Ishikawa (cell line): ENCODE data around the gene VSIG8.

ENCODE experiments used
- CEBPB ChIP-seq: IDR thresholded peaks from 2 replicates; pipeline ENCODE4 v1.6.1; 2012
- CREB1 ChIP-seq: IDR thresholded peaks from 2 replicates; pipeline ENCODE4 v1.6.1; 2012; ENCODE audit warnings: low read depth
- EGR1 ChIP-seq: IDR thresholded peaks from 2 replicates; pipeline ENCODE4 v1.6.1; 2012
- EP300 ChIP-seq: IDR thresholded peaks from 2 replicates; pipeline ENCODE4 v1.6.1; 2012; ENCODE audit warnings: borderline replicate concordance
- FOXM1 ChIP-seq: IDR thresholded peaks from 2 replicates; pipeline ENCODE4 v1.6.1; 2012; ENCODE audit warnings: low read depth, borderline replicate concordance
- NFIC ChIP-seq: IDR thresholded peaks from 2 replicates; pipeline ENCODE4 v1.6.1; 2012
- RAD21 ChIP-seq: IDR thresholded peaks from 2 replicates; pipeline ENCODE4 v1.6.1; 2012; ENCODE audit warnings: low read depth
- TAF1 ChIP-seq: IDR thresholded peaks from 2 replicates; pipeline ENCODE4 v1.6.1; 2012; ENCODE audit warnings: low read depth, mild to moderate bottlenecking
- TCF12 ChIP-seq: IDR thresholded peaks from 2 replicates; pipeline ENCODE4 v1.6.1; 2012; ENCODE audit warnings: low read depth
- TEAD4 ChIP-seq: IDR thresholded peaks from 2 replicates; pipeline ENCODE4 v1.6.1; 2012
- YY1 ChIP-seq: IDR thresholded peaks from 2 replicates; pipeline ENCODE4 v1.6.1; 2012; ENCODE audit warnings: low read depth
- ZBTB7A ChIP-seq: IDR thresholded peaks from 2 replicates; pipeline ENCODE4 v1.6.1; 2012; ENCODE audit warnings: low read depth
- TF ChIP-seq, protein P1 (sequence below): IDR thresholded peaks from 2 replicates; pipeline ENCODE4 v1.6.1; 2012; ENCODE audit warnings: low read depth, mild to moderate bottlenecking
- TF ChIP-seq, protein P2 (sequence below): IDR thresholded peaks from 2 replicates; pipeline ENCODE4 v1.6.1; 2012
- TF ChIP-seq, protein P3 (sequence below): IDR thresholded peaks from 2 replicates; pipeline ENCODE4 v1.6.1; 2012

Gene VSIG8, protein sequence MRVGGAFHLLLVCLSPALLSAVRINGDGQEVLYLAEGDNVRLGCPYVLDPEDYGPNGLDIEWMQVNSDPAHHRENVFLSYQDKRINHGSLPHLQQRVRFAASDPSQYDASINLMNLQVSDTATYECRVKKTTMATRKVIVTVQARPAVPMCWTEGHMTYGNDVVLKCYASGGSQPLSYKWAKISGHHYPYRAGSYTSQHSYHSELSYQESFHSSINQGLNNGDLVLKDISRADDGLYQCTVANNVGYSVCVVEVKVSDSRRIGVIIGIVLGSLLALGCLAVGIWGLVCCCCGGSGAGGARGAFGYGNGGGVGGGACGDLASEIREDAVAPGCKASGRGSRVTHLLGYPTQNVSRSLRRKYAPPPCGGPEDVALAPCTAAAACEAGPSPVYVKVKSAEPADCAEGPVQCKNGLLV

DNA sequence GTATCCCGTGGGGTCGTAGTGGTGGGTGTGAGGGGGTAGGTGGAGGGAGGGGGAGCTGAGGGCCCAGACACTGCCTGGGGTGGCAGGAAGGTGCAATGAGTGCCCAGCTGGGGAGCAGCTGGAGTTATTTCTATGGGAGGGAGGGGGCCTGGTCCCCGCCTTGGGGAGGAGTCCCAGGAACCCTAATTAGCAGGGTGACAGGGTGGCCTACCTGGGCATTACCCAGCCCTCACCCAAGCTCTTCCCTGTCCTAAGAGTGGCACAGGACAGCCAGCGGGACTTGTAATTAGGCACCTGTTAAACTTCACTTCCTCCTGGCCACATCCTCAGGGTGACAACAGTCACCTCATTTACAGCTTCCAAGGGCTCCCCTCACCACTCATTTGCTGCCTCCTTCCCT is at the start of gene VSIG8:
Gene VSIG8 (minus strand): TSS at position 101 of the 400 bp plus-strand sequence. CDS start 136 bp downstream, outside the sequence.
- TF ChIP-seq, protein P1, sequence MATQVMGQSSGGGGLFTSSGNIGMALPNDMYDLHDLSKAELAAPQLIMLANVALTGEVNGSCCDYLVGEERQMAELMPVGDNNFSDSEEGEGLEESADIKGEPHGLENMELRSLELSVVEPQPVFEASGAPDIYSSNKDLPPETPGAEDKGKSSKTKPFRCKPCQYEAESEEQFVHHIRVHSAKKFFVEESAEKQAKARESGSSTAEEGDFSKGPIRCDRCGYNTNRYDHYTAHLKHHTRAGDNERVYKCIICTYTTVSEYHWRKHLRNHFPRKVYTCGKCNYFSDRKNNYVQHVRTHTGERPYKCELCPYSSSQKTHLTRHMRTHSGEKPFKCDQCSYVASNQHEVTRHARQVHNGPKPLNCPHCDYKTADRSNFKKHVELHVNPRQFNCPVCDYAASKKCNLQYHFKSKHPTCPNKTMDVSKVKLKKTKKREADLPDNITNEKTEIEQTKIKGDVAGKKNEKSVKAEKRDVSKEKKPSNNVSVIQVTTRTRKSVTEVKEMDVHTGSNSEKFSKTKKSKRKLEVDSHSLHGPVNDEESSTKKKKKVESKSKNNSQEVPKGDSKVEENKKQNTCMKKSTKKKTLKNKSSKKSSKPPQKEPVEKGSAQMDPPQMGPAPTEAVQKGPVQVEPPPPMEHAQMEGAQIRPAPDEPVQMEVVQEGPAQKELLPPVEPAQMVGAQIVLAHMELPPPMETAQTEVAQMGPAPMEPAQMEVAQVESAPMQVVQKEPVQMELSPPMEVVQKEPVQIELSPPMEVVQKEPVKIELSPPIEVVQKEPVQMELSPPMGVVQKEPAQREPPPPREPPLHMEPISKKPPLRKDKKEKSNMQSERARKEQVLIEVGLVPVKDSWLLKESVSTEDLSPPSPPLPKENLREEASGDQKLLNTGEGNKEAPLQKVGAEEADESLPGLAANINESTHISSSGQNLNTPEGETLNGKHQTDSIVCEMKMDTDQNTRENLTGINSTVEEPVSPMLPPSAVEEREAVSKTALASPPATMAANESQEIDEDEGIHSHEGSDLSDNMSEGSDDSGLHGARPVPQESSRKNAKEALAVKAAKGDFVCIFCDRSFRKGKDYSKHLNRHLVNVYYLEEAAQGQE = no peak
- TF ChIP-seq TEAD4 = no peak
- no peak for TF ChIP-seq TCF12
- TF ChIP-seq FOXM1 = no peak
- TF ChIP-seq TAF1 = no peak

DNA sequence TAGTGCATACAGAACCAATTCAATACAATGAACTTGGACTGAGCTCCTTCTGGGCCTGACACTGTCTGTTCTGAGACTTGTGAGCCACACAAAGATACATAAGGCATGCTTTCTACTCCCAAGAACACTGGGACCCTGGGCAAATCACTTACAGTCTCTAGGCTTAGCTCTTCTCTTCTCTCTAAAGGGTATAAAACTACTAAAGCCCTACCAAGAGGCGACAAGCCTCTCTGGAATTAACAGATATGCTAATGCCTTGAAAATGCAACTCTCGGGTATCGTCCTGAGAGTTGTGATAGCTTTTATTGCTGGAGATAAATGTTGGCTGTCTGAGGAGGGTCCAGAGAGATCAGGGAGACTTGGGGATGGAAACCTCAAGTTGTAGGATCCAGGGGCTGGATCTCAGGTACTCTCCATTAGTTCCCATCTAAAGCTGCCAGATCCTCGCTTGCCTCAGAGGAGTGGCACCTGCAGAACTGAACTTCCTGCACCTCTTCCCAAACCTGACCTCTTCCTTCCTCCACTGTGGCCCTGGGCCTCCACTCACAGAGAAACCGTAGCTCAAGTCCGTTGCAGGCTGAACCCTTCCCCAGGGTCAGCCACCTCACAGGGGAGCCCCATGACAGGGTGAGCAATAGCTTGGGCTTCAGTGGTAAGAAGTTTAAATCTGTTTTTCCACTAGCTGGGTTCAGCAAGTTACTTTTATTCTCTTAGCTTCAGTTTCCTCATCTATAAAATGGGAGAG is 49.0 kb upstream of the VSIG8 start:
- no peak for TF ChIP-seq TCF12

DNA sequence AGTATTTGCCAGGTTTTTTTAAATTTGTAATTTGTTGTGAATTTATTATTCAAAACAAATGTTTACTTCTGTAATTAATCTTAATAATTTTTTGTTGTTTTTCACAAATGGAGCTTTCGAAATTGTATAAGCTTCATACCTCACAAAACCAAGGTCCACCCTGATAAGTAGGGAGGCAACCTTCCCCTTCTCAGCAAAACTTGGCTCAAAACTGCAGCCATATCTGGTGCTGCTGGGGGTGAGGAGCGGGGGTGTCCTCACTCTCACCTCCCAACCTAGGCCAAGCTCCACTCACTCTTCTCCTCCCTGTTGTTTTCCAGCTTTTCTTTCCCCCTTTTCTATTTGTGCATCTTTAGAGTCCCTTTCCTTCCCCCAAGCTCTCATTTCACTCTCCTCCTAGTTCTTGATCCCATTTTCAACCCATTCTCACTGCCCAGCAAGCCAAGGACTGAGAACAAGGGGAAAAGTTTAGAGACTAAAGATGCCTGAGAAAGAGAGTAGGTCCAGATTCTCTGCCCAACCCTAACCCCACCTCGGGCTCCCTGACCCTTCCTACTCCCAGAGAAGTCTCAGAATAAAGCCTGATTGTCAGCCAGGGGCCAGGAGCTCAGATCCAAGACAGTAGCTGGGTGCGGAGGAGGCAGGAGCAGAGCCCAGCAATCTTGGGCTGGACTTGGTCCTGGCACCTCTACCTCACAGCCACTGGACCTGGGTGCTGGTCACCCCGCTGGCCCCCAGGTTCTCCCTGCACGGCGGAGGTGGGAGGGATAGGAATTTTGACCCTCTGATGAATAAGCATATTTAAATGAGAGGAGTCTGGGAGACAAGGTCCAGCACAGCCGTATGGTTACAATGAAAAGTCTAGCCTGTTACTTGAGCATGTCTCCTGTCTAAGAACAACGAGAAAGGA is 45.8 kb upstream of the VSIG8 start:
- no peak for TF ChIP-seq TCF12
- no peak for TF ChIP-seq EP300
- no peak for TF ChIP-seq FOXM1
- TF ChIP-seq RAD21 = no peak
- no peak for TF ChIP-seq YY1
- TF ChIP-seq CREB1 = no peak
- no peak for TF ChIP-seq EGR1
- TF ChIP-seq, protein P2, sequence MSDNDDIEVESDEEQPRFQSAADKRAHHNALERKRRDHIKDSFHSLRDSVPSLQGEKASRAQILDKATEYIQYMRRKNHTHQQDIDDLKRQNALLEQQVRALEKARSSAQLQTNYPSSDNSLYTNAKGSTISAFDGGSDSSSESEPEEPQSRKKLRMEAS = no peak
- no peak for TF ChIP-seq NFIC
- TF ChIP-seq TAF1 = no peak
- TF ChIP-seq ZBTB7A = no peak
- TF ChIP-seq, protein P3, sequence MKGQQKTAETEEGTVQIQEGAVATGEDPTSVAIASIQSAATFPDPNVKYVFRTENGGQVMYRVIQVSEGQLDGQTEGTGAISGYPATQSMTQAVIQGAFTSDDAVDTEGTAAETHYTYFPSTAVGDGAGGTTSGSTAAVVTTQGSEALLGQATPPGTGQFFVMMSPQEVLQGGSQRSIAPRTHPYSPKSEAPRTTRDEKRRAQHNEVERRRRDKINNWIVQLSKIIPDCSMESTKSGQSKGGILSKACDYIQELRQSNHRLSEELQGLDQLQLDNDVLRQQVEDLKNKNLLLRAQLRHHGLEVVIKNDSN = no peak

DNA sequence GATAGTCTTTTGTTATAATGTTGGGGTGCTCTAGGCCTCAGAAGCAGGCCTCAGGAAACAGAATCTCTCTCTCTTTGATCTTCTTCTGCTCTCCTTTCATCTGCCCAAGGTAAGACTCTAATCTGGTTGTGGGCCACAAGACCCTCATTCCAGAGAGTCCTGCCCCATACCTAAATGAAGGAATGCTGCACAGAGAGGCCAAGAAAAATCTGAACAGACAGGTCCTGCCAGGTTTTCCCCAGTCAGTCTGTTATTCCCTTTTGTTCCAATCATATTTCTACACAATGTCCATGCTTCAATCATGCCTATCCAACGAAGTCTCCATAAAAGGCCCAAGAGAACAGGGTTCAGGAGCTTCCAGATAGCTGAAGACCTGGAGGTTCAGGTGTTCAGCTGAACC is 44.5 kb upstream of the VSIG8 start:
- TF ChIP-seq NFIC (no peak), EGR1 (no peak), EP300 (no peak), ZBTB7A (no peak), YY1 (no peak), CREB1 (no peak), TEAD4 (peak; percentile 57), FOXM1 (no peak), CEBPB (no peak), RAD21 (no peak), TAF1 (no peak), TCF12 (no peak)
- TF ChIP-seq, protein P2 = peak; percentile 19; the same call in 1 of the 2 replicates
- TF ChIP-seq, protein P1 = no peak
- TF ChIP-seq, protein P3 = no peak

DNA sequence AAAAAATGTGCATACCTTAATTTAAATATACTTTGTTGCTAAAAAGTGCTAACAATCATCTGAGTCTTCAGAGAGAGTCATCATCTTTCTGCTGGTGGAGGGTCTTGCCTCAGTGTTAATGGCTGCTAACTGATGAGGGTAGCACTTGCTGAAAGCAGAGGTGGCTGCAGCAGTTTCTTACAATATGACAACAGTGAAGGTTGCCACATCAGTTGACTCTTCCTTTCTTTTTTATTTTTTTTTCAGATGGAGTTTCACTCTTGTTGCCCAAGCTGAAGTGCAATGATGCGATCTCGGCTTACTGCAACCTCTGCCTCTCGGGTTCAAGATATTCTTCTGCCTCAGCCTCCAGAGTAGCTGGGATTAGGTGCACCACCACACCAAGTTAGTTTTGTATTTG is 40.1 kb upstream of the VSIG8 start:
- TF ChIP-seq EP300 (no peak), FOXM1 (no peak), RAD21 (no peak), CREB1 (no peak), EGR1 (no peak), TEAD4 (no peak), CEBPB (no peak), YY1 (no peak), ZBTB7A (no peak)
- TF ChIP-seq, protein P1 = no peak
